WERI-Rb-1 (cell line): ENCODE data around the gene KAT5.
"Not testable (repeated sequence)": the region's sequence is repeated elsewhere in the genome, so short reads cannot be mapped to it uniquely, and the experiment has no call there.

Experiments
- DNase-seq: peaks from one replicate; pipeline ENCODE4 v3.0.0-alpha.2; 2020
- H3K27ac ChIP-seq: fragments of 250-450 bp; sonication (Bioruptor Pico); 2 replicates; pipeline ENCODE4 v1.5.1; 2020; ENCODE audit warnings: mild to moderate bottlenecking, moderate library complexity
- H3K27me3 ChIP-seq: fragments of 250-450 bp; sonication (Bioruptor Pico); 2 replicates; pipeline ENCODE4 v1.5.1; 2021; ENCODE audit warnings: mild to moderate bottlenecking, low read depth, moderate library complexity; ENCODE audit not compliant: insufficient read depth, severe bottlenecking
- H3K36me3 ChIP-seq: fragments of 250-450 bp; sonication (Bioruptor Pico); 2 replicates; pipeline ENCODE4 v1.5.1; 2020; ENCODE audit warnings: mild to moderate bottlenecking, moderate library complexity
- H3K4me3 ChIP-seq: 2 replicates; pipeline ENCODE4 v1.5.1; 2011; ENCODE audit warnings: low read depth, mild to moderate bottlenecking, control low read depth, low read length
- H3K9me3 ChIP-seq: fragments of 250-450 bp; sonication (Bioruptor Pico); 2 replicates; pipeline ENCODE4 v1.5.1; 2021; ENCODE audit warnings: mild to moderate bottlenecking, moderate library complexity; ENCODE audit not compliant: severe bottlenecking
- TF ChIP-seq, protein P1 (sequence below): IDR thresholded peaks from 2 replicates; pipeline ENCODE4 v1.5.1; 2011; ENCODE audit warnings: low read depth, mild to moderate bottlenecking, control low read depth, inconsistent platforms, low read length

Gene KAT5

DNA sequence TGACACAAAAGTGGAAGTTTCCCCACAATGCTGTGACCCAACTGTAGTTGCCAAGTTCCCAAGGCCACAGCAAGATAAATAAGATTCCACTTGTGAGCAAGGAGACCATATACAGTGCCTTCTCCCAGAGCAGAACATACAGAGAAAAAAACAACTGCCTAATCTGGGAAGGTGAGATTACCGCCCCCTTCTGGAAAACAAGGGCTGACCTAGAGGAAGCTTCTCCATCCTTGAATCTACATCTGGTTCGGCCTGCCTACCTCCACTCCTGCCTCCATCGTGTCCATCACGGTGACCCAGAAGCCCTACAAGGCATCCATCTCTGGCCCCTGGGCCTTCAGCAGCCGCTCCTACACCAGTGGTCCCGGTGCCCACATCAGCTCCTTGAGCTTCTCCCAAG is 14.6 kb downstream of the KAT5 start:
- TF ChIP-seq, protein P1, sequence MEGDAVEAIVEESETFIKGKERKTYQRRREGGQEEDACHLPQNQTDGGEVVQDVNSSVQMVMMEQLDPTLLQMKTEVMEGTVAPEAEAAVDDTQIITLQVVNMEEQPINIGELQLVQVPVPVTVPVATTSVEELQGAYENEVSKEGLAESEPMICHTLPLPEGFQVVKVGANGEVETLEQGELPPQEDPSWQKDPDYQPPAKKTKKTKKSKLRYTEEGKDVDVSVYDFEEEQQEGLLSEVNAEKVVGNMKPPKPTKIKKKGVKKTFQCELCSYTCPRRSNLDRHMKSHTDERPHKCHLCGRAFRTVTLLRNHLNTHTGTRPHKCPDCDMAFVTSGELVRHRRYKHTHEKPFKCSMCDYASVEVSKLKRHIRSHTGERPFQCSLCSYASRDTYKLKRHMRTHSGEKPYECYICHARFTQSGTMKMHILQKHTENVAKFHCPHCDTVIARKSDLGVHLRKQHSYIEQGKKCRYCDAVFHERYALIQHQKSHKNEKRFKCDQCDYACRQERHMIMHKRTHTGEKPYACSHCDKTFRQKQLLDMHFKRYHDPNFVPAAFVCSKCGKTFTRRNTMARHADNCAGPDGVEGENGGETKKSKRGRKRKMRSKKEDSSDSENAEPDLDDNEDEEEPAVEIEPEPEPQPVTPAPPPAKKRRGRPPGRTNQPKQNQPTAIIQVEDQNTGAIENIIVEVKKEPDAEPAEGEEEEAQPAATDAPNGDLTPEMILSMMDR, result no peak
- H3K9me3 ChIP-seq, result no peaks in the 10 kb centered on the region
- H3K27me3 ChIP-seq, result no peaks in the 10 kb centered on the region
- no peak overlapping the region for H3K4me3 ChIP-seq
- no peak for DNase-seq
- no peak overlapping the region for H3K27ac ChIP-seq
- H3K36me3 ChIP-seq, result no peaks in the 10 kb centered on the region

DNA sequence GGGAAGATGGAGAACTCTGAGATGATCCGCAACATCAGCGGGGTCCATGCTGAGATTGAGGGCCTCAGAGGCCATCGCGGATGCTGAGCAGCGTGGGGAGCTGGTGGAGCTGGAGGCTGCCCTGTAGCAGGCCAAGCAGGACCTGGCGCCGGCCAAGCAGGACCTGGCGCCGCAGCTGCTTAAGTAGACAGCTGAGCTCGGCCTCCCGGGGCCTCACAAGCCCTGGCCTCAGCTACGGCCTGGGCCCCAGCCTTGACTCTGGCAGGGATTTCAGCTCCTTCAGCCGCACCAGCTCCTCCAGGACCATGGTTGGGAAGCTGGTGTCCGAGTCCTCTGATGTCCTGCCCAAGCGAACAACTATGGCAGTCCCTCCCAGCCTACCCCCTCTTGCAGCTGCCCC is 15.8 kb downstream of the KAT5 start:
- Histone ChIP-seq H3K27ac (no peak overlapping the region), H3K9me3 (no peaks in the 10 kb centered on the region), H3K27me3 (no peaks in the 10 kb centered on the region), H3K36me3 (no peaks in the 10 kb centered on the region), H3K4me3 (no peak overlapping the region)
- TF ChIP-seq, protein P1, result no peak
- no peak for DNase-seq

DNA sequence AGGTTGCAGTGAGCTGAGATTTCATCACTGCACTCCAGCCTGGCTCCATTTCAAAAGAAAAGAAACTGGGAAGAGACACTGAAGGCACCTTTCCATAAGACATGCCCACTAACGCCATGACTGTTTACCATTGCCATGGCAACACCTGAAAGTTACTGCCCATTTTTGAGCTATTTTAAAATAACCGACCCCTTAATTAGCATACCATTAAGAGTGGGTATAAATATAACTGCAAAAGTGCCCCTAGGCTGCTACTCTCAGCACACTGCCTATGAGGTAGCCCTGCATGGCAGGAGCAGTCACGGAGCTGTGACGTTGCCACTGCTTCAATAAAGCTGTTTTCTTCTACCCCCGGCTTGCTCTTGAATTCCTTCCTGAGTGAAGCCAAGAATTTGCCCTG is 18.4 kb downstream of the KAT5 start:
- no peak overlapping the region for H3K27ac ChIP-seq
- H3K4me3 ChIP-seq, result no peak overlapping the region
- H3K36me3 ChIP-seq, result no peaks in the 10 kb centered on the region
- peaks cover 6% of the 10 kb centered on the region for H3K9me3 ChIP-seq
- TF ChIP-seq, protein P1, result no peak
- no peaks in the 10 kb centered on the region for H3K27me3 ChIP-seq
- DNase-seq, result no peak

DNA sequence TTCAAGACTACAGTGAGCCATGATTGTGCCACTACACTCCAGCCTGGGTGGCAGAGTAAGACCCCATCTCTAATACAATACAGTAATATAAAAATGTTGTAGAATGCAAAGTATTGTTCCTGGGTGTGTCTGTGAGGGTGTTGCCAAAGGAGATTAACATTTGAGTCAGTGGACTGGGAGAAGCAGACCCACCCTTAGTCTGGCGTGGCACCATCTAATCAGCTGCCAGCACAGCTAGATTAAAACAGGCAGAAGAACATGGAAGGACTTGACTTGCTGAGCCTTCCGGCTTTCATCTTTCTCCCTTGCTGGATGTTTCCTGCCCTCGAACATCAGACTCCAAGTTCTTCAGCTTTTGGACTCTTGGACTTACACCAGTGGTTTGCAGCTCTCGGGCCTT is 23.1 kb downstream of the KAT5 start:
- DNase-seq, H3K4me3 ChIP-seq, H3K36me3 ChIP-seq, H3K27me3 ChIP-seq, H3K27ac ChIP-seq: not testable (repeated sequence)
- H3K9me3 ChIP-seq, result peaks cover 23% of the 10 kb centered on the region

DNA sequence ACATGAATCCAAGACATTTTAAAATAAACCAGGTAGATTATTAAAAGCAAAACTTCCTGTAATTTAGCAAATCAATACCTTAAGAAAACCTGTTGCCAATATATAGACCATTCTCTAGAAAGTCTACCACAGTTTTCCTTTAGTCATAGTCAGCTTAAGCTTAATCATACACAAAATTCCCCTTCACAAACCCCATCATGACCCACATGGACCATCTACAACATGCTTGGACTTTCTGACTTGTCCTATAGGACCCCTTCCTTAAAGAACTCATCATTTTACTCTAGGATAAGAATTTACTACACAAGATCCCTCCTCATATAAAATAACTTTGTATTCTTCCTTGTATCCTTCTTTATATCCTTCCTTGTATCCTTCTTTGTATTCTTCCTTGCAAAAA is 24.8 kb downstream of the KAT5 start:
- TF ChIP-seq, protein P1, result no peak
- H3K27ac ChIP-seq, result no peak overlapping the region

DNA sequence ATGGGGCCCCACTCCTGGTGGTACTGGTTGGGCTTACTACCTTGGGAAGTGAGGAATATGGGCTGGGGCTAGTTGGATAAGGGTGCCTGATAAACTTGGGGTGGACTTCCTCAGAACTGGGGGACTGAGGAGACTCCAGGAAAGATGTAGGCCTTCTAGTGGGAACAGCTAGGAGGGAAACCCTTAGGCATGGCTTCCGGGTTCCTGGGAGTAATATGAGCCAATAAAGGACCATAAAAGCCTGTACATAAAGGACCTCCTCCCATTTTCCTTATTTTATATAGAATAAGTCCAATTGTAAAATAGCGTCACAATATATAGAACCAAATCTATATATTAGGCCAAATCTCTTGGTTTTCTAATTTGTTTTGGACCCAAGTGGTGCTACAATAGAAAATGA is 27.0 kb downstream of the KAT5 start:
- no peaks in the 10 kb centered on the region for H3K27me3 ChIP-seq
- DNase-seq, result no peak

More for the DNA sequence above, 24.8 kb downstream of the KAT5 start:
- Histone ChIP-seq H3K27me3 (no peaks in the 10 kb centered on the region), H3K4me3 (no peak overlapping the region), H3K9me3 (peaks cover 23% of the 10 kb centered on the region), H3K36me3 (no peaks in the 10 kb centered on the region)
- no peak for DNase-seq

More for the DNA sequence above, 27.0 kb downstream of the KAT5 start:
- H3K4me3 ChIP-seq, result no peak overlapping the region
- H3K36me3 ChIP-seq, result no peaks in the 10 kb centered on the region
- H3K27ac ChIP-seq, result no peak overlapping the region
- peaks cover 23% of the 10 kb centered on the region for H3K9me3 ChIP-seq
- TF ChIP-seq, protein P1, result no peak
